Panc1 (cell line): ENCODE measurements around the gene PKN3. TPM values are rescaled to one million over a fixed set of nuclear protein-coding genes. Genes with fewer than 3 reads are reported as not detected.
A peak's percentile ranks its signal among the peaks of the same experiment; 100 is the strongest.
"Not testable (repeated sequence)": the region's sequence is repeated elsewhere in the genome, so short reads cannot be mapped to it uniquely, and the experiment has no call there.

Experiments used
- ATAC-seq: fragments of 200-7000 bp; cut with Tn5 transposase; 2 replicates; pipeline ENCODE4 v1.9.1; 2020; ENCODE audit warnings: mild to moderate bottlenecking, moderate library complexity
- BruUV-seq: library from RNA; stranded (reverse); fragments of 400-500 nt; replicated peaks from 2 replicates; lab custom pipeline; 2021; lab: Mats Ljungman, UMichigan
- CTCF ChIA-PET: fragments of 300-600 bp; sonication (Branson Sonifier 250); formaldehyde crosslinking; loops from one replicate; lab custom pipeline; 2022; ENCODE audit warnings: antibody characterized with exemption; lab: Charles Lee
- POLR2A ChIA-PET: fragments of 300-600 bp; sonication (Branson Sonifier 250); formaldehyde crosslinking; loops from one replicate; lab custom pipeline; 2022; ENCODE audit warnings: antibody characterized with exemption; lab: Charles Lee
- DNase-seq: peaks from one replicate; pipeline ENCODE4 v3.0.0-alpha.2; 2010; ENCODE audit warnings: low read depth, low spot score
- H3K27ac ChIP-seq: 2 replicates; pipeline ENCODE4 v1.5.1; 2011; ENCODE audit warnings: mild to moderate bottlenecking, low read length, inconsistent platforms
- H3K27me3 ChIP-seq: fragments of 200-500 bp; sonication (Bioruptor generic); 2 replicates; pipeline ENCODE4 v1.6.0; 2014; ENCODE audit warnings: low read length, inconsistent platforms; ENCODE audit not compliant: control insufficient read depth, insufficient read depth
- H3K36me3 ChIP-seq: fragments of 200-500 bp; sonication (Bioruptor generic); 2 replicates; pipeline ENCODE4 v1.5.1; 2014; ENCODE audit warnings: inconsistent platforms, mild to moderate bottlenecking, low read length, moderate library complexity; ENCODE audit not compliant: control insufficient read depth, insufficient read depth
- H3K4me1 ChIP-seq: 2 replicates; pipeline ENCODE4 v1.5.1; 2011; ENCODE audit warnings: inconsistent platforms, mild to moderate bottlenecking, low read length, moderate library complexity; ENCODE audit not compliant: control insufficient read depth, insufficient read depth
- H3K4me3 ChIP-seq, 2 experiments: 2 replicates each; pipeline ENCODE4 v1.5.1; 2011 to 2012; ENCODE audit warnings: low read depth in 2 of 2, low read length in 2 of 2, mild to moderate bottlenecking in 2 of 2, inconsistent platforms in 1 of 2, moderate library complexity in 1 of 2
- H3K9me3 ChIP-seq: fragments of 200-500 bp; sonication (Bioruptor generic); 2 replicates; pipeline ENCODE4 v1.5.1; 2014; ENCODE audit warnings: low read depth, mild to moderate bottlenecking, inconsistent platforms, low read length, moderate library complexity; ENCODE audit not compliant: control insufficient read depth, insufficient read depth
- POLR2AphosphoS5 ChIP-seq: IDR thresholded peaks from 2 replicates; pipeline ENCODE4 v1.6.1; 2012; ENCODE audit warnings: mild to moderate bottlenecking, low read depth, low read length, moderate library complexity
- SIN3A ChIP-seq: IDR thresholded peaks from 2 replicates; pipeline ENCODE4 v1.6.1; 2012; ENCODE audit warnings: low read depth, mild to moderate bottlenecking, low read length, moderate library complexity, borderline replicate concordance; ENCODE audit not compliant: insufficient read depth
- TCF7L2 ChIP-seq: IDR thresholded peaks from 2 replicates; pipeline ENCODE4 v1.6.1; 2011; ENCODE audit warnings: mild to moderate bottlenecking, low read depth, low read length, inconsistent platforms
- in situ Hi-C: cut with HindIII; loops from 2 replicates; pipeline ENCODE4 v1.10.0; 2016; ENCODE audit warnings: low sequenced_read_pairs, low pct_unique_long_range_greater_than_20kb
- intact Hi-C: fragments of 100-400 bp; cut with micrococcal nuclease; formaldehyde crosslinking; loops from one replicate; pipeline ENCODE4 v1.10.0; 2022; ENCODE audit not compliant: unreplicated experiment
- total RNA-seq: library from RNA; stranded (reverse); gene quantifications from one replicate; pipeline ENCODE4 v1.2.1, GENCODE V29; 2021; ENCODE audit not compliant: unreplicated experiment
- TF ChIP-seq, protein P1 (sequence below), 2 experiments: IDR thresholded peaks; 2 replicates each; pipeline ENCODE4 v1.6.1; 2011 to 2012; ENCODE audit warnings: low read depth in 2 of 2, control low read depth in 1 of 2, low read length in 1 of 2, mild to moderate bottlenecking in 1 of 2, moderate library complexity in 1 of 2; ENCODE audit not compliant: insufficient read depth in 1 of 2
- TF ChIP-seq, protein P2 (sequence below): fragments of 450-650 bp; IDR thresholded peaks from 2 replicates; pipeline ENCODE4 v1.5.1; 2017; ENCODE audit warnings: mild to moderate bottlenecking

Gene PKN3
- total RNA-seq, 1 experiment from 2014 or later, result 19.9 TPM

DNA sequence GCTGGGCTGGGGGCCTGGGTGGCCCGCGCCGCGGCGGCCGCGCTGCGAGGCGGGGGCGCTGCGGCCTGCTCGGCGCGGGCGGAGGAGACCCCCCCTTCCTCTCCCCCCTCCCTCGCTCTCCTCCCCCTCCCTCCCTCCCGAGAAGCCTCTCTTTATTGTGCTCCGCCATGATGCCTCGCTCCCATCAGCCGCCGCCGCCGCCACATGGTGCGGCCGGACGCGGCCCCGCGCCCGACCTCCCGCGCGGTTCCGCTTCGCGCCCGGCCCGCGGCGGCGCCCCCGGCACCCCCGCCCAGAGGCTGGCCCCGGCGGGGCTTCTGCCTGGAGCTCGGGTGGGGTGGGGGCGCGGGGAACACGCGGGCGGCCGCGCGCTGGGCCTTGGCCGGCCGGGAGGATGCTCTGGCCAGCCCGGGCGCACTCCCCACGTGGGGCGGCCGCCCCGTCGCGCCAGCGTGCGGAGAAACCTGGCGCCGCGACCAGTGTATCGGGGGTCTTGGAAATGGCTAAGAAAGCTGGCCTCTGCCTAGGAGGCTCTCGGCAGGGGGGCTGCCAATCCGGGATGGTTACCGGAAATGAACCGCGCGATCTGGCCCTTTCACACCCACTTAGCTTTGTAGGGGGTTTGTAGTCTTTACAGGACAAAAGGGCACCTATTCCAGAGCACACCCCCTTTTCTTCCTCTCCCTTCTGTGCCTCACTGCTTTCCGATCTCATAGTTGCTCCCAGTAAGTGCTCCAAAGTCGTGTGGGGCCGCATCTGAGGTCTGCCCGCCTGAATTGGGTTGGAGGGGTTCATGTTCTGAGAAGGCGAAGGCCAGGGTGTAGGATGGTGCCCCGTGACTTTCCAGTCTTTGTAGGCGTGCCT lies 12.3 kb upstream of the PKN3 start:
- peak overlapping the region; percentile 96 to 97 for H3K4me3 ChIP-seq
- CTCF ChIA-PET, result no interaction called here
- BruUV-seq, result no TSS peak
- intact Hi-C loops (no loop called here), in situ Hi-C loops (no loop called here)
- H3K9me3 ChIP-seq, result no peaks in the 10 kb centered on the region
- ATAC-seq (peak; percentile 24), DNase-seq (no peak)
- H3K36me3 ChIP-seq, result peaks cover 40% of the 10 kb centered on the region
- peak overlapping the region; percentile 87 for H3K27ac ChIP-seq
- peaks cover 23% of the 10 kb centered on the region for H3K4me1 ChIP-seq
- no peaks in the 10 kb centered on the region for H3K27me3 ChIP-seq
- POLR2A ChIA-PET, result interaction anchor here (0.7 kb wide), 1 partner anchor 136 kb away, joined by 3 read pairs; no protein-coding TSS in a partner anchor
- 0 out of 2 replicates have a peak, but pooled peaks have one; percentile 75 for TF ChIP-seq SIN3A
- TF ChIP-seq POLR2AphosphoS5, result no peak

DNA sequence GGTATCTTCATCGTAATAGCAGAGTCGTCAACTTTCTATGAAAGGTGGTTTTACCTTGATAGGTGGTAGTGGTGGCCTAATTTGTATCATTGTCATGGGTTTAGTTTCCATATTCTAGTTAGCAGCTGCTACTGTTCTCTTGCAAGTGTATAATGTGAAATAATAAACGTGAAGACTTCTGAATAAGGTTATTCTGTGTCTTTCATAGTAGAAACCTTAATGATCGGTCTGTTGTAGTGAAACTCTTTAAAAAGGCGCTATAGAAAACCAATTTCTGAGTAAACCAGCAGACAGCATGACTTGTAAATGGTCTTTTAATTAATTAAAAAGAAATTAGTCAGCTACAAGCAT lies 11.6 kb upstream of the PKN3 start:
- DNase-seq, result no peak
- H3K9me3 ChIP-seq, result no peaks in the 10 kb centered on the region
- in situ Hi-C loops, result no loop called here
- BruUV-seq, result TSS peak; percentile 49
- no peaks in the 10 kb centered on the region for H3K27me3 ChIP-seq
- ChIA-PET CTCF (no interaction called here), POLR2A (no interaction called here)
- H3K36me3 ChIP-seq, result peaks cover 40% of the 10 kb centered on the region
- peaks cover 17% of the 10 kb centered on the region for H3K4me1 ChIP-seq
- intact Hi-C loops, result no loop called here
- no peak for TF ChIP-seq SIN3A
- no peak for ATAC-seq
- H3K27ac ChIP-seq, result peak overlapping the region; percentile 87
- peak overlapping the region; percentile 96 to 97 for H3K4me3 ChIP-seq

DNA sequence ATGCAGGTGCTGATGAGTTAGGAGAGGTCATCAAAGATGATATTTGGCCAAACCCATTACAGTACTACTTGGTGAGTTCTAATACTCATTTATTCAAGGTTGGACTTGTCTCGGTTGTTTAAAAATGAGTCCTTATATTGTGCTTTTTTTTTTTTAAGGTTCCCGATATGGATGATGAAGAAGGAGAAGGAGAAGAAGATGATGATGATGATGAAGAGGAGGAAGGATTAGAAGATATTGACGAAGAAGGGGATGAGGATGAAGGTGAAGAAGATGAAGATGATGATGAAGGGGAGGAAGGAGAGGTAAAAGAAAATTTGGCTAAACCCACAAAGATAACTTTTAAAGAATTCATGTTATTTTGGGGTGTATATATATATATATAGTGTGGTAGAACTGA lies 8.6 kb upstream of the PKN3 start:
- H3K36me3 ChIP-seq, result peaks cover 44% of the 10 kb centered on the region
- in situ Hi-C loops, H3K9me3 ChIP-seq, H3K4me1 ChIP-seq, ATAC-seq, BruUV-seq, H3K27me3 ChIP-seq, H3K27ac ChIP-seq, DNase-seq, H3K4me3 ChIP-seq, CTCF ChIA-PET, intact Hi-C loops: not testable (repeated sequence)
- POLR2A ChIA-PET, result interaction anchor here (0.7 kb wide), 1 partner anchor 144 kb away, joined by 4 read pairs; no protein-coding TSS in a partner anchor

DNA sequence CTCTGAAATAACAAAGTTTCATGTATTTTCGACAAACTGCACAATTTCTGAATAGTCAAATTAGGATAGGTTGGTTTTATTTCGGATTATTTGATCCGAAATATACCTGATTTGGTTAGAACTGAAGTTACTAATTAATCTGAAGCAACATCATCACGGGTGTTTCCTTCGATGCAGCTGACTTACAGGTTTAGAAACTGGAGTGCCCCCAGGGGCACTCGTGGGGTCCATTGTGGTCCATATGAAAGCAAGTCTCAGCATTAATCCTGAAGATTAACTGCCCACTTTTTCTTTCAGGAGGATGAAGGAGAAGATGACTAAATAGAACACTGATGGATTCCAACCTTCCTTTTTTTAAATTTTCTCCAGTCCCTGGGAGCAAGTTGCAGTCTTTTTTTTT lies 8.0 kb upstream of the PKN3 start:
- ATAC-seq, result no peak
- intact Hi-C loops, result no loop called here
- no peak overlapping the region for H3K4me3 ChIP-seq
- TF ChIP-seq, protein P1, sequence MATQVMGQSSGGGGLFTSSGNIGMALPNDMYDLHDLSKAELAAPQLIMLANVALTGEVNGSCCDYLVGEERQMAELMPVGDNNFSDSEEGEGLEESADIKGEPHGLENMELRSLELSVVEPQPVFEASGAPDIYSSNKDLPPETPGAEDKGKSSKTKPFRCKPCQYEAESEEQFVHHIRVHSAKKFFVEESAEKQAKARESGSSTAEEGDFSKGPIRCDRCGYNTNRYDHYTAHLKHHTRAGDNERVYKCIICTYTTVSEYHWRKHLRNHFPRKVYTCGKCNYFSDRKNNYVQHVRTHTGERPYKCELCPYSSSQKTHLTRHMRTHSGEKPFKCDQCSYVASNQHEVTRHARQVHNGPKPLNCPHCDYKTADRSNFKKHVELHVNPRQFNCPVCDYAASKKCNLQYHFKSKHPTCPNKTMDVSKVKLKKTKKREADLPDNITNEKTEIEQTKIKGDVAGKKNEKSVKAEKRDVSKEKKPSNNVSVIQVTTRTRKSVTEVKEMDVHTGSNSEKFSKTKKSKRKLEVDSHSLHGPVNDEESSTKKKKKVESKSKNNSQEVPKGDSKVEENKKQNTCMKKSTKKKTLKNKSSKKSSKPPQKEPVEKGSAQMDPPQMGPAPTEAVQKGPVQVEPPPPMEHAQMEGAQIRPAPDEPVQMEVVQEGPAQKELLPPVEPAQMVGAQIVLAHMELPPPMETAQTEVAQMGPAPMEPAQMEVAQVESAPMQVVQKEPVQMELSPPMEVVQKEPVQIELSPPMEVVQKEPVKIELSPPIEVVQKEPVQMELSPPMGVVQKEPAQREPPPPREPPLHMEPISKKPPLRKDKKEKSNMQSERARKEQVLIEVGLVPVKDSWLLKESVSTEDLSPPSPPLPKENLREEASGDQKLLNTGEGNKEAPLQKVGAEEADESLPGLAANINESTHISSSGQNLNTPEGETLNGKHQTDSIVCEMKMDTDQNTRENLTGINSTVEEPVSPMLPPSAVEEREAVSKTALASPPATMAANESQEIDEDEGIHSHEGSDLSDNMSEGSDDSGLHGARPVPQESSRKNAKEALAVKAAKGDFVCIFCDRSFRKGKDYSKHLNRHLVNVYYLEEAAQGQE (IDR thresholded peaks at IDR 0.05; ENCODE audit: insufficient read depth in 1 of 2, low read depth in 2 of 2, low read length in 1 of 2), result no peak
- TF ChIP-seq POLR2AphosphoS5 (no peak), SIN3A (no peak), TCF7L2 (no peak)
- TF ChIP-seq, protein P2, sequence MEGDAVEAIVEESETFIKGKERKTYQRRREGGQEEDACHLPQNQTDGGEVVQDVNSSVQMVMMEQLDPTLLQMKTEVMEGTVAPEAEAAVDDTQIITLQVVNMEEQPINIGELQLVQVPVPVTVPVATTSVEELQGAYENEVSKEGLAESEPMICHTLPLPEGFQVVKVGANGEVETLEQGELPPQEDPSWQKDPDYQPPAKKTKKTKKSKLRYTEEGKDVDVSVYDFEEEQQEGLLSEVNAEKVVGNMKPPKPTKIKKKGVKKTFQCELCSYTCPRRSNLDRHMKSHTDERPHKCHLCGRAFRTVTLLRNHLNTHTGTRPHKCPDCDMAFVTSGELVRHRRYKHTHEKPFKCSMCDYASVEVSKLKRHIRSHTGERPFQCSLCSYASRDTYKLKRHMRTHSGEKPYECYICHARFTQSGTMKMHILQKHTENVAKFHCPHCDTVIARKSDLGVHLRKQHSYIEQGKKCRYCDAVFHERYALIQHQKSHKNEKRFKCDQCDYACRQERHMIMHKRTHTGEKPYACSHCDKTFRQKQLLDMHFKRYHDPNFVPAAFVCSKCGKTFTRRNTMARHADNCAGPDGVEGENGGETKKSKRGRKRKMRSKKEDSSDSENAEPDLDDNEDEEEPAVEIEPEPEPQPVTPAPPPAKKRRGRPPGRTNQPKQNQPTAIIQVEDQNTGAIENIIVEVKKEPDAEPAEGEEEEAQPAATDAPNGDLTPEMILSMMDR, result no peak
- in situ Hi-C loops, result no loop called here
- H3K27ac ChIP-seq, result no peak overlapping the region
- no peak for DNase-seq
- ChIA-PET POLR2A (interaction anchor here (0.6 kb wide), 1 partner anchor 17 kb away, joined by 5 read pairs; no protein-coding TSS in a partner anchor), CTCF (no interaction called here)
- no peaks in the 10 kb centered on the region for H3K9me3 ChIP-seq
- H3K36me3 ChIP-seq, result peaks cover 44% of the 10 kb centered on the region
- H3K4me1 ChIP-seq, result peaks cover 3% of the 10 kb centered on the region; the same call in 1 of the 2 replicates
- no peaks in the 10 kb centered on the region for H3K27me3 ChIP-seq
- BruUV-seq, result no TSS peak
